ENCODE results near the gene MED13.

MED13 gene

GRCh38 chr17:62092784-62093183 is 27.7 kb upstream of the MED13 start:
- TF ChIP-seq, protein P1, sequence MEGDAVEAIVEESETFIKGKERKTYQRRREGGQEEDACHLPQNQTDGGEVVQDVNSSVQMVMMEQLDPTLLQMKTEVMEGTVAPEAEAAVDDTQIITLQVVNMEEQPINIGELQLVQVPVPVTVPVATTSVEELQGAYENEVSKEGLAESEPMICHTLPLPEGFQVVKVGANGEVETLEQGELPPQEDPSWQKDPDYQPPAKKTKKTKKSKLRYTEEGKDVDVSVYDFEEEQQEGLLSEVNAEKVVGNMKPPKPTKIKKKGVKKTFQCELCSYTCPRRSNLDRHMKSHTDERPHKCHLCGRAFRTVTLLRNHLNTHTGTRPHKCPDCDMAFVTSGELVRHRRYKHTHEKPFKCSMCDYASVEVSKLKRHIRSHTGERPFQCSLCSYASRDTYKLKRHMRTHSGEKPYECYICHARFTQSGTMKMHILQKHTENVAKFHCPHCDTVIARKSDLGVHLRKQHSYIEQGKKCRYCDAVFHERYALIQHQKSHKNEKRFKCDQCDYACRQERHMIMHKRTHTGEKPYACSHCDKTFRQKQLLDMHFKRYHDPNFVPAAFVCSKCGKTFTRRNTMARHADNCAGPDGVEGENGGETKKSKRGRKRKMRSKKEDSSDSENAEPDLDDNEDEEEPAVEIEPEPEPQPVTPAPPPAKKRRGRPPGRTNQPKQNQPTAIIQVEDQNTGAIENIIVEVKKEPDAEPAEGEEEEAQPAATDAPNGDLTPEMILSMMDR (IDR thresholded peaks at IDR 0.05; ENCODE audit: insufficient read depth, low read length, missing control alignments), result no peak
- H3K4me3 ChIP-seq (ENCODE audit: low read depth, low read length), result no peak overlapping the region
- ChIA-PET CTCF (interaction anchor here (0.9 to 5.7 kb wide), 4 partner anchors 13 to 27 kb away, joined by 3 to 27 read pairs (median 6); no protein-coding TSS in a partner anchor), POLR2A (no interaction called here)
- DNase-seq (ENCODE audit: low read depth, low spot score), result no peak

DNA sequence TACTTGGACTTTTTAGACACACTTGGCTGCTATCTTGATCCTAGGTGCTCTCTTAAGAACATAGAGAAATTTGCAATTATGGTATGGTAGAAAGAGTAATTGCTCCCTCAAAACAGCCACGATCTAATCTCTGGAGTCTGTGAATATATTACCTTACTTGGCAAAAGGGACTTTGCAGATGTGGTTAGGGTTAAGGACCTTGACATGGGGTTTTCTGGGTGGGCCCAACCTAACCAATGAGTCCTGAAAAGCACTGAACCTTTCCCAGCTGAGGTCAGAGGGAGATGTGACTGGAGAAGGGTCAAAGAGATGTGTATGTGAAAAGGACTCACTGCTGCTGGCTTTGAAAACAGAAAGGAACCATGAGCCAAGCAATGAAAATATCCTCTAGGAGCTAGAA is 26.7 kb upstream of the MED13 start:
- H3K4me3 ChIP-seq (ENCODE audit: low read depth, low read length), result no peak overlapping the region
- no peak for DNase-seq (ENCODE audit: low read depth, low spot score)
- ChIA-PET POLR2A (no interaction called here), CTCF (interaction anchor here (0.9 to 5.7 kb wide), 2 partner anchors 19 to 26 kb away, joined by 4 to 27 read pairs; no protein-coding TSS in a partner anchor)
- TF ChIP-seq, protein P1 (IDR thresholded peaks at IDR 0.05; ENCODE audit: insufficient read depth, low read length, missing control alignments), result no peak

GRCh38 chr17:62090868-62091267 is 25.8 kb upstream of the MED13 start:
- ChIA-PET CTCF (interaction anchor here (1.0 to 1.1 kb wide), 2 partner anchors 9 to 19 kb away, joined by 3 read pairs; no protein-coding TSS in a partner anchor), POLR2A (no interaction called here)
- no peak overlapping the region for H3K4me3 ChIP-seq (ENCODE audit: low read depth, low read length)
- DNase-seq (ENCODE audit: low read depth, low spot score), result no peak
- TF ChIP-seq, protein P1 (IDR thresholded peaks at IDR 0.05; ENCODE audit: insufficient read depth, low read length, missing control alignments), result no peak

DNA sequence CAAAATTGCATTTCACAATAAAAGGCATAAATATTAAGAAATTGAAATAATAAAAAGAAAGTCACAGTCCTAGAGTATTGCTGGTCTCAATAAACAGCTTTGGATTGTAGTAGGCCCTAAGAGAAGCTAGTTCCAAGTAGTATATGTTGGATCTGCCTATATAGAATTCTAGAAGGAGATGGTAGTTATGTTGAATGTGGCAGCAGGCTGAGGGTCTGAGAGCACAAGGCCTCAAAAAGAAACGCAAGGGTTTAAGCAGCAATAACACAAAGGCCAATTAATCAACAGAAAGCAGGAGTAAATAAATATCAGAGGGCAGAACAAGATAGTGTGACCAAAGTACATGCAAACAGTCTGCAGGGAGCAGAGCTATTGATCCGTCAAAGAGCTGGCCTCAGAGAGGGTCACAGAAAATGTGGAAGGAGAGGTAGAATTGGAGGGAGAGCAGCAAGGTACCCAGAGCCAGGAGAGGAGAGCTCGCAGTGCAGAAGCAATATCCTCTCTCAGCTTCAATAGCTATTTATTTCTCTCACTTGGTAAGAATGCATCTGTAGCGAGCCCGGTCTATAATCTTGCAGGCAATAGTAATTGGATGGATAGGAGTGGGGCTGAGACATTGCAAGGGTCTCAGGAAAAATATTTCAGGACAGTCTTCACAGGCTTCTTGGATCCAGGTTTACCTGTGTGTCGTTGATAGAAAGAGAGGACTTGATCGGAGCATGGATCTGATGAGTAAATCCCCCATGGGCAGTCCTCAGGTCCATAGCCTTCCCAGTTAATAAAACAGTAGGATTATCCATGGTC is 25.1 kb upstream of the MED13 start:
- no peak overlapping the region for H3K4me3 ChIP-seq (ENCODE audit: low read depth, low read length)
- no peak for DNase-seq (ENCODE audit: low read depth, low spot score)
- CTCF ChIA-PET, result interaction anchor here (1.0 to 1.1 kb wide), 2 partner anchors 8 to 19 kb away, joined by 3 read pairs; no protein-coding TSS in a partner anchor
- POLR2A ChIA-PET, result no interaction called here
- TF ChIP-seq, protein P1 (IDR thresholded peaks at IDR 0.05; ENCODE audit: insufficient read depth, low read length, missing control alignments), result no peak

- TF ChIP-seq, protein P1 (IDR thresholded peaks at IDR 0.05; ENCODE audit: insufficient read depth, low read length, missing control alignments), result no peak
- ChIA-PET CTCF (no interaction called here), POLR2A (no interaction called here)
- no peak for DNase-seq (ENCODE audit: low read depth, low spot score)
- no peak overlapping the region for H3K4me3 ChIP-seq (ENCODE audit: low read depth, low read length)
These were observed 24.3 kb upstream of the MED13 start for GRCh38 chr17:62089334-62089733.

- no peak overlapping the region for H3K4me3 ChIP-seq (ENCODE audit: low read depth, low read length)
- POLR2A ChIA-PET, result no interaction called here
- TF ChIP-seq, protein P1 (IDR thresholded peaks at IDR 0.05; ENCODE audit: insufficient read depth, low read length, missing control alignments), result no peak
- CTCF ChIA-PET, result interaction anchor here (0.6 to 3.0 kb wide), 6 partner anchors 8 to 222 kb away, joined by 3 to 10 read pairs (median 3); no protein-coding TSS in a partner anchor
- DNase-seq (ENCODE audit: low read depth, low spot score), result no peak
These were observed 21.7 kb upstream of the MED13 start for GRCh38 chr17:62086737-62087136.
